COR-L47 (cell line): ENCODE data around the gene MGST3.
A peak's percentile ranks its signal among the peaks of the same experiment; 100 is the strongest.
"Not testable (repeated sequence)": the region's sequence is repeated elsewhere in the genome, so short reads cannot be mapped to it uniquely, and the experiment has no call there.

Source experiments
- DNase-seq: peaks from one replicate; lab custom pipeline; 2025; lab: John Stamatoyannopoulos, UW

The MGST3 gene

DNA sequence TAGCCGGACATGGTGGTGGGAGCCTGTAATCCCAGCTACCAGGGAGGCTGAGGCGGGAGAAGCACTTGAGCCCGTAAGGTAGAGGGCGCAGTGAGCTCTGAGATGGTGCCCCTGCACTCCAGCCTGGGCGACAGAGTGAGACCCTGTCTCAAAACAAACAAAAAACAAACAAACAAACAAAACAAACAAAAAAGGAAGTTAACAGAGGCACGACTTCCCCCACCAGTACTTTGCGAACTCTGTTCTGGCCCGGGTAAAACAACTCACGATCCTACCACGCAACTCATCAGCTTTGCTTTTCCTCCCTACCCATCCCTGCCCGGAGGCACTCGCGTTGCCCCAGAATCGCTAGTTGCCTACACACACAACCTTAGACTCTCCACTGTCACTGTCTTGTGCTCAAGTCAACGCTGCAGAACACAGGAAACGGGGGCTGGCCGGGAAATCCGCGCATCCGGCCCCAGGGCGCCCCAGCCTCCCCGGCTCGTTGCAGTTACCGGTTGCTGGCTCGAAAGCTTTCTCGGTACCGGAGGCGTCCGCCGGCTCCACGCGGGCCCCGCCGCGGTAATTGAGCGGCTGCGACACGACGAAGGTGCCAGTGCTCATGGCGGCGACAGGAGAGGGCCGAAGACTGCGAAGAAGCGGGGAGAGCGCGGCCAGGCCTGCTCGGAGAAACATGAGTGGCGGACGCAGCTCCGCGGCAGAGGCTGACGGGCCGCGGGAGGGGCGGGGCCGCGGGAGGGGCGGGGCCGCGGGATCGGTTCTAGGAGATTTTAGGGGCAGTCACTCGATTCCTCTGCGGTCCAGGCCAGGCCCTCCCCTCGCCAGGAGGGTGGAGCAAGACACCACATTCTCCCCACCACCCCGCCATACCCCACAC, 67.1 kb downstream of the MGST3 start, which contains the start of gene ALDH9A1:
ALDH9A1 (minus strand) TSS at position 682 of the 880 bp plus-strand sequence; CDS start at position 678, 4 bp downstream.
- DNase-seq, result peak; percentile 75

DNA sequence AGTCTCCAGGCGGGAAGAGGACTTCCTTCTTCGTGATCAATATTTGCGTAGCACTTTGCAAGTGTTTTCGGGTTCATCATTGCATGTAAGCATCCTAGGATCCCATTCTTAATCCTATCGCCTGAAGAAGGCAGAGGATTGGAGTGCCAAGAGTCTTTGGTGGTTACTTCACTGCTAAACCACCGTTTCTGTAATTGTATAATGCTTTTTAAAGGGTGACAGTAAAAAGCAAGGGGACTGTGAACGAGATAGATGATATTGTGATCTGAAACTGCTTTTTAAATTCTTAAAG, 67.7 kb downstream of the MGST3 start:
- no peak for DNase-seq

DNA sequence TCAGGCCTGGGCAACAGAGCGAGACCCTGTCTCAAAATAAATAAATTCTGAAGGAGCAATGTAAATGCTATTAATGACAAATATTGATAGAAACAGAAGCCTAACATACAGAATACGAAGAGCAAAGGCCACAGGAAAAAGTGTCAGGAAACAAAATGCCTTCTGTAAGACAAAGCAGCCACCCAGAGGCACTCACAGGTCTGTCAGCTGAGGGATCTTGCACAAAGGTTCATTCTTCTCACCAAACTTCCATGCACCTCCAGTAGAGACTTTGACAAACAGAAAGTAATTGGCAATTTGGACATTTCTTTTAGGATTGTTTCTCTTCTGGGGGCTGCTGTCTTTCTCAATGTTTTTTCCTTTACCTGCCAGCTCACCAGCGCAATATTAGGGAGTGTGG, 68.5 kb downstream of the MGST3 start:
- DNase-seq, result no peak

DNA sequence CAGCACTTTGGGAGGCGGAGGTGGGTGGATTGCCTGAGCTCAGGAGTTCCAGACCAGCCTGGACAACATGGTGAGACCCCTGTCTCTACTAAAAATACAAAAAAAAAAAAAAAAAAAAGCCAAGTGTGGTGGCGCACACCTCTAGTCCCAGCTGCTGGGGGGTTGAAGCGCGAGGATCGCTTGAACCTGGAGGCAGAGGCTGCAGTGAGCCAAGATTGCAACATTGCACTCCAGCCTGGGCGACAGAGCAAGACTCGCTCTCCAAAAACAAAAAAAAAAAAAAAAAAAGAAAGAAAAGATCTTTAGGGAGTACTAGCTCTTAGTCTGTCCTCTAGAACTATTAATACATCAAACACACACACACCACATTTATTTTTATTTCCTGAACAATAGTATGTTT, 70.9 kb downstream of the MGST3 start:
- not testable (repeated sequence) for DNase-seq

DNA sequence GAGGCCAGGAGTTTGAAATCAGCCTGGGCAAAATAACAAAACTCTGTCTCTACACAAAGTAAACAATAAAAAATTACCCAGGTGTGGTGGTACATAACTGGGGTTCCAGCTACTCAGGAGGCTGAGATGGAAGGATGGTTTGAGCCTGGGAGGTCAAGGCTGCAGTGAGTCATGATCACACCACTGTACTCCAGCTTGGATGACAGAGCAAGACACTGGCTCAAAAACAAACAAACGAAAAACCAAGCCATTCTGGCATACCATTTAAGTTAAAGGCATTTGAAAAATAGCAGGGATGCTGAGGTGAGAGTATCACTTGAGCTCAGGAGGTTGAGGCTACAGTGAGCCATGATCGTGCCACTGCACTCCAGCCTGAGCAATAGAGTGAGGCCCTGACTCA, 72.6 kb downstream of the MGST3 start:
- no peak for DNase-seq
